ENCODE data around the gene GHDC.
"Not testable (repeated sequence)": the region's sequence is repeated elsewhere in the genome, so short reads cannot be mapped to it uniquely, and the experiment has no call there.

The GHDC gene

GRCh38 chr17:42167807-42168206, 26.5 kb downstream of the GHDC start:
- Mint-ChIP-seq H3K27ac (no peak overlapping the region), H3K27me3 (no peaks in the 10 kb centered on the region), H3K4me3 (no peak overlapping the region), H3K9me3 (no peaks in the 10 kb centered on the region), H3K4me1 (peaks cover 9 to 12% of the 10 kb centered on the region in 2 donors), H3K36me3 (peaks cover 17 to 22% of the 10 kb centered on the region in 2 donors)
- ATAC-seq (replicated peaks) (no peak), DNase-seq (no peak)

GRCh38 chr17:42166196-42166763, 28.0 kb downstream of the GHDC start:
- Mint-ChIP-seq H3K4me3 (no peak overlapping the region), H3K9me3 (no peaks in the 10 kb centered on the region), H3K27ac (no peak overlapping the region), H3K36me3 (peaks cover 16 to 17% of the 10 kb centered on the region in 2 donors), H3K4me1 (peaks cover 14 to 18% of the 10 kb centered on the region in 2 donors), H3K27me3 (no peaks in the 10 kb centered on the region)
- no peak for ATAC-seq (replicated peaks)
- no peak for DNase-seq

- peaks cover 12% of the 10 kb centered on the region in 2 donors for H3K36me3 Mint-ChIP-seq
- H3K27me3 Mint-ChIP-seq, result no peaks in the 10 kb centered on the region
- no peak for DNase-seq
- no peaks in the 10 kb centered on the region for H3K9me3 Mint-ChIP-seq
- H3K4me1 Mint-ChIP-seq, result peaks cover 16 to 21% of the 10 kb centered on the region in 2 donors
- no peak overlapping the region for H3K27ac Mint-ChIP-seq
- H3K4me3 Mint-ChIP-seq, result no peak overlapping the region
- ATAC-seq (replicated peaks), result no peak
Observed at GRCh38 chr17:42165751-42166150, 28.5 kb downstream of the GHDC start.

DNA sequence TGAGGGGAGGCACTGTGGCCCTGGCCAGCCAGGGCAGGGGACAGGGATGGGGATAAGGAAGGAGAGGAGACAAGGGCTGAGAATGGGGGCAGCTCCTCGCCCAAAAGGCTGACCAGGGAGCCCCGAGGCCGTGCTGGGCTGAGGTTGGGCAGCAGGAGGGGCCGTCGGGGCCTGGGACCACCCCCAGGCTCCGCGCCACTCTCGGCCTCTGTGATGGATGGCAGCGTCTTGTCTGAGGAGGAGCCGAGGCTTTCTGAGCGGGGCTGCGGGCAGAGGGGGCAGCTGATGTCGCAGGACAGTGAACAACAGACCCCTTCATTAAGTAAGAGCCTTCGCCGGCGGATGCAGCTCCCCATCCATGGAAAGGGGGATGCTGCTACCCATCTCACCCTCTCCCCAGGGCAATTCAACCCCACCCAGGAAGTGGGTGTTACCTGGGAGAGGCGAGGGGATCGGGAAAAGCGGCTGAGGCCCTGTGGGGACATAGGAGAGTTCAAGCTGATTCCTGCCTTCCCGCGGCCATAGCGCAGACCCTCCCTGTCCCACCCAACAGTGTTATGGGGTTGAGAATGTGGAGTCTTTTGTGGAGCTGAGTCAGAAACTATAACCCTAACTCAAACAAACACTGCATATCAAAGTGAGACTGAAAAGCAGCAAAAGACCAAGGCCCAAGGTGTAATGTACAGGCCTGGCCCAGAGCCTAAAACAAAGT, 30.4 kb downstream of the GHDC start:
- Mint-ChIP-seq H3K9me3 (no peaks in the 10 kb centered on the region), H3K4me3 (no peak overlapping the region), H3K4me1 (peaks cover 16 to 21% of the 10 kb centered on the region in 2 donors), H3K27ac (peak overlapping the region; percentile 26), H3K36me3 (peaks cover 5 to 8% of the 10 kb centered on the region in 2 donors), H3K27me3 (no peaks in the 10 kb centered on the region)
- DNase-seq (no peak), ATAC-seq (replicated peaks) (no peak)

DNA sequence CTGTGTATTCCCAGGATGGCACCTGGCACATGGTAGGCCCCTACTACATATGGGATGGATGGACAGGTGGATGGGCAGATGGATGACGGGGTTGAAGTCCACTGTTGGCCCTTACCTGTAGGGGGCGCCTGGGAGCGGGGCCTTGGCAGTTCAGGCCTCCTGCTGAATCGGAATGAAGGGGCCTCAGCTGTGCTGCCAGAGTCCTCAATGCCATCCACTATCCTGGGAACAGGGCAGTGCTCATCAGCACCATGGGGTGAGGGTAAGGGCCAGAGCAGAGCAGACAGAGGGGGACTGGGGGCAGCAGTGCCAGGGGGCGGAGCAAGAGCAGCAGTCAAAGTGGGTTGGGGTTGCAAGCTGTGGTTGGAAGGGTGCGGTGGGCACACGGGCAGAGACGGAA, 31.2 kb downstream of the GHDC start:
- DNase-seq (no peak), ATAC-seq (replicated peaks) (no peak)
- peaks cover 5 to 8% of the 10 kb centered on the region in 2 donors for H3K36me3 Mint-ChIP-seq
- peaks cover 16 to 21% of the 10 kb centered on the region in 2 donors for H3K4me1 Mint-ChIP-seq
- H3K4me3 Mint-ChIP-seq, result no peak overlapping the region
- no peaks in the 10 kb centered on the region for H3K9me3 Mint-ChIP-seq
- H3K27ac Mint-ChIP-seq, result peak overlapping the region; percentile 15
- no peaks in the 10 kb centered on the region for H3K27me3 Mint-ChIP-seq

DNA sequence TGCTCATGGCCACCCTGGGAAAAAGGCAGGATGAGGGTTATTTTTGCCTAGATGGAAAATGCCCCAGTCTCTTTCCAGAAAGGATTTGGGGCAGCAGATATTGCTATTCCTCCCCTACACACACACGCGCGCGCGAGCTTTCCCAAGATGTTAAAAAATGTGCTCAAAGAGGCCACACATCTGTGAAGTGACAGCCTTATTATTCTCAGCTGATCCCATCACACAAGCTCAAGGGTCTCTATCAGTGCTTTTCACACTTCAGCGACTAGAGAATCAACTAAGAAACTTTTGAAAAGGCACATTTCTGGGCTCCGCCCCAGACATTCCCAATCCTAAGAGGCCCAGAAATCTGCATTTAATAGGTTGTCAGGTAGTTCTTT, 33.8 kb downstream of the GHDC start:
- Mint-ChIP-seq H3K27ac (no peak overlapping the region), H3K4me1 (peaks cover 16 to 17% of the 10 kb centered on the region in 2 donors), H3K36me3 (peaks cover 1 to 4% of the 10 kb centered on the region in 2 donors), H3K4me3 (no peak overlapping the region), H3K9me3 (no peaks in the 10 kb centered on the region), H3K27me3 (no peaks in the 10 kb centered on the region)
- ATAC-seq (replicated peaks) (no peak), DNase-seq (no peak)

DNA sequence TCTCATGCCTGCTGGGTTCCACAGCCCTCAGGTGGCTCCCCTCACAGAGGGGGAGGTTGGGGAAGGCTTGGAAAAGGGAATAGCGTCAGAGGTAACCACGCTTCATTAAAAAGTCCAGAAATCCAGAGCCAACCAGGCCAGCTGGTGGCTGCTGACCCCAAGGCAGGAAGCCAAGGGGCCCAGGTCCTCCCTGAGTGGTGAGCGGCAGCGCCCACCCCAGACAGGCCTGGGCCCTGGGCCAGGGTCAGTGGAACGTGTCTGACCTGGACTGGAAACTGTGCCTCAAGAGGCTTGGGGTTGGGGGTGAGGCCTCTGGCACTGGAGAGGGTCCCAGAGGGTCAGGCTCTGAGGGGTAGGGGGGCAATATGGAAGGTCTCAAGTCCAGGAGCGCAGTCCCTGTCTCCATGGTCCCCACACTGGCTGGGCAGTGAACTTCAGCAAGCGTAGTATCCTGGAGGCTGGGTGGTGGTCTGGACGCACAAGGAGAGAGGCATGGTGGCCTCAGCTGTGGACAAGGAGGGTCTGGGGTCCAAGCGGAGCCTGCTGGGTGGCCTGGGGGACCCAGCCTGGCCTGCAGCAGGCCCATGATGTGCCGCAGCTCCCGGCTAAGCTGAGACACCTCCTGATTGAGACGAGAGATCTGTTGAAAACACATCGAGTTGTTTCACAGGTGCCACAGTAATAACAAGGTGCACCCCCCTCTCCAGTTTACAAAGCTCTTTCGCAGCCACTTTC, 34.3 kb downstream of the GHDC start:
- ATAC-seq (replicated peaks) (no peak), DNase-seq (no peak)
- Mint-ChIP-seq H3K36me3 (peaks cover 0 to 3% of the 10 kb centered on the region in 2 donors), H3K27me3 (no peaks in the 10 kb centered on the region), H3K27ac (no peak overlapping the region), H3K4me3 (no peak overlapping the region), H3K9me3 (no peaks in the 10 kb centered on the region), H3K4me1 (peaks cover 19 to 22% of the 10 kb centered on the region in 2 donors)

DNA sequence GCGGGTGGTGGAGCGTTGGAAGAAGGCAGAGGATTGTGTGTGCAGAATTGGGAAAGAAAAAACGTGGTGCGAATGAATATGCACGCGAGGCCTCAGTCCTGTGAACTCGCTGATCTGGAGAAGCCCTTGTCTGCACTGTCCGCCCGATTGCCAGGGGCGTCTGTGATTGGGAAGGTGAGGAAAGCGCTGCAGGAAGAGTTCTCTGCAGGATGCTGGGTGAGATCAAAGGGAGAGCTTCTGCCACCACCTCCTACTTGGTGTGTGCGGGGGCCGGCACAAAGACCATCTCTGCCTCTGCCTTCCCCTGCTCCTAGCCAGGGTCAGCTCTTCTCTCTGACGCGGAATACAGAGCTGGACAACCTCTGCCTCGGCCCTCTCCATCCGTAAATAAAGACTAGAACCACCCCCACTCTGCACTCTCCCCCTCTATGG, 38.7 kb downstream of the GHDC start:
- Mint-ChIP-seq H3K4me1 (peaks cover 31 to 49% of the 10 kb centered on the region in 2 donors), H3K4me3 (peak overlapping the region; percentile 93 to 98), H3K27ac (peak overlapping the region; percentile 97), H3K36me3 (peaks cover 15 to 18% of the 10 kb centered on the region in 2 donors), H3K9me3 (no peaks in the 10 kb centered on the region), H3K27me3 (no peaks in the 10 kb centered on the region)
- no peak for ATAC-seq (replicated peaks)
- DNase-seq, result no peak

DNA sequence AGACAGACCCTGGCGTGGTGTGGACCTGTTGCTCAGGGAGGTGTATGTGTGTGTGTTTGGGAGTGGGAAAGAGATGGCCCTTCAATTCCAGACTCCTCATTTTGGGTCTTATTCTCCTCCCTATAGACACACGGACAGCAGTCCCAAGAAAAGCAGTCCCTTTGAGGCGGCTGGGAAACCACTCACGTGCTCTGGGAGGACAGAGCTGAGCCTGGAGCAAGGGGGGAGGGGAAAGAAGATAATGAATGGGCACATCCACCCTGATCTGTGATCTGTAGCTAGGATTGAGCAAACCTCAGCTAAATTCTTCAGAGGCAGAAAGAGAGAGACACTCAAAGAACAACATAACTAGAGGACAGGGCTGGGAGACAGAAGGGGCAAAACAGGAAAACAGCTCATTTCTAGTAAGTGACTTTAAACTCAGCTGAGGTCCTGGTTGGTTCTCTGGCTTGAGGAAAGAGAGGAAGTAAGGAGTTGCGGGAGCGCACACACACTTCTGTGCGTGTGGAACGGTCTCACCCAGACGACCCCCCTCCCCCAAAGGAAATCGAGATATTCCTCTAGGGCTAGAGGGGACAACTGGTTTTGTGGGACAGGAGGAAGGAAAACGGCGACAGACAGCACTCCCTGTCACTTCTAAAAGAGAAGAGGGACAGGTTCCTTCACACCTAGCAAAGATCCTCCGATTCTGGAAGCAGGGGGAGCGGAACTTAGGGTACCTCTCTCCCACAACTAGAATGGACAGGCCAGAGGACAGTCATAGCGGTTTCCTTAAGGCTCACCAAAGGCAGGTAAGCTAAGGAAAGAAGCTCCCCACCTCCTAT, 40.2 kb downstream of the GHDC start:
- no peak for DNase-seq

DNA sequence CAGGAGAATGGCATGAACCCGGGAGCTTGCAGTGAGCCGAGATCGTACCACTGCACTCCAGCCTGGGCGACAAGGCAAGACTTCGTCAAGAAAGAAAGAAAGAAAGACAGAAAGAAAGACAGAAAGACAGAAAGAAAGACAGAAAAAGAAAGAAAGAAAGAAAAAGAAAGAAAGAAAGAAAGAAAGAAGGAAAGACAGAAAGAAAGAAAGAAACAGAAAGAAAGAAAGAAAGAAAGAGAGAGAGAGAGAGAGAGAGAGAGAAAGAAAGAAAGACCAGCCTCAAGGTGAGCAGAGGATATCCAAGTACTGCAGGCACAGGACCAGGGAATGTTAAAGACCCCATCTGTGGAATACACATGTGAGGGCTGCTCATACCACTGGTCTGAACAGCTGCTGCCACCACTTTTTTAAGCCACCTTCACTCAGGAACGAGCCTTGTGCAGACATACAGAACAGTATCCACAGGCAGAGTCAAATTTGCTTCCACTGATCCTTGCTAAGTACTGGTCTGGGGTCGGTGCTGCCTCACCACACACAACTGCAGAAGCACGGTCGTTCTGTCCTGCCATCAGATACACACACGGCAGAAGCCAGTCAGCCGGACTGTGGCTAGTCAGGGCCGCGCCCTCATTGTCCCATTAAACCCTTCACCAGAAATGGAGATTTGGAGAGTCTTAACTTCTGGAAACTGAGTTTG, 47.2 kb downstream of the GHDC start:
- no peak for DNase-seq
- Mint-ChIP-seq H3K36me3 (peaks cover 15 to 37% of the 10 kb centered on the region in 2 donors), H3K27ac (peak overlapping the region; percentile 3)

More for the DNA sequence above, 40.2 kb downstream of the GHDC start:
- ATAC-seq (replicated peaks), result peak in 1 of 2 donors; percentile 2
- H3K27ac Mint-ChIP-seq, result peak overlapping the region; percentile 97
- H3K4me1 Mint-ChIP-seq, result peaks cover 31 to 51% of the 10 kb centered on the region in 2 donors
- peak overlapping the region; percentile 93 to 98 for H3K4me3 Mint-ChIP-seq
- H3K27me3 Mint-ChIP-seq, result no peaks in the 10 kb centered on the region
- peaks cover 15 to 18% of the 10 kb centered on the region in 2 donors for H3K36me3 Mint-ChIP-seq
- no peaks in the 10 kb centered on the region for H3K9me3 Mint-ChIP-seq

GRCh38 chr17:42143138-42143537, 51.2 kb downstream of the GHDC start:
- ATAC-seq (replicated peaks); DNase-seq; H3K9me3 Mint-ChIP-seq; H3K4me3 Mint-ChIP-seq; H3K27me3 Mint-ChIP-seq; H3K27ac Mint-ChIP-seq: not testable (repeated sequence)
- Mint-ChIP-seq H3K36me3 (peaks cover 15 to 34% of the 10 kb centered on the region in 2 donors), H3K4me1 (peaks cover 27 to 40% of the 10 kb centered on the region in 2 donors)

More for the DNA sequence above, 47.2 kb downstream of the GHDC start:
- H3K27me3 Mint-ChIP-seq, result no peaks in the 10 kb centered on the region
- no peak for ATAC-seq (replicated peaks)
- peaks cover 16 to 38% of the 10 kb centered on the region in 2 donors for H3K4me1 Mint-ChIP-seq
- no peak overlapping the region for H3K4me3 Mint-ChIP-seq
- H3K9me3 Mint-ChIP-seq, result no peaks in the 10 kb centered on the region

GRCh38 chr17:42142371-42142896, 51.9 kb downstream of the GHDC start:
- ATAC-seq (replicated peaks) (no peak), DNase-seq (no peak)
- no peaks in the 10 kb centered on the region for H3K9me3 Mint-ChIP-seq
- no peaks in the 10 kb centered on the region for H3K27me3 Mint-ChIP-seq
- peaks cover 15 to 34% of the 10 kb centered on the region in 2 donors for H3K36me3 Mint-ChIP-seq
- H3K27ac Mint-ChIP-seq, result no peak overlapping the region
- H3K4me1 Mint-ChIP-seq, result peaks cover 28 to 47% of the 10 kb centered on the region in 2 donors
- no peak overlapping the region for H3K4me3 Mint-ChIP-seq

- Mint-ChIP-seq H3K36me3 (peaks cover 12 to 35% of the 10 kb centered on the region in 2 donors), H3K27me3 (no peaks in the 10 kb centered on the region), H3K4me3 (no peak overlapping the region), H3K4me1 (peaks cover 32 to 51% of the 10 kb centered on the region in 2 donors), H3K27ac (peak overlapping the region; percentile 25), H3K9me3 (no peaks in the 10 kb centered on the region)
- DNase-seq (no peak), ATAC-seq (replicated peaks) (no peak)
Observed at GRCh38 chr17:42141382-42141781, 52.9 kb downstream of the GHDC start.

All from stimulated activated naive B cell treated with anti-CD40 and anti-IgM and Interleukin-4, amounts not matched to agents 10 μg/mL and 1 μg/mL and 100 μg/mL, for 72 hours (primary cell).